ENCODE measurements around the gene XPC.
"Not testable (repeated sequence)": the region's sequence is repeated elsewhere in the genome, so short reads cannot be mapped to it uniquely, and the experiment has no call there.

XPC gene

GRCh38 chr3:14130707-14131106 lies 47.7 kb downstream of the XPC start:
- DNase-seq: no peak

DNA sequence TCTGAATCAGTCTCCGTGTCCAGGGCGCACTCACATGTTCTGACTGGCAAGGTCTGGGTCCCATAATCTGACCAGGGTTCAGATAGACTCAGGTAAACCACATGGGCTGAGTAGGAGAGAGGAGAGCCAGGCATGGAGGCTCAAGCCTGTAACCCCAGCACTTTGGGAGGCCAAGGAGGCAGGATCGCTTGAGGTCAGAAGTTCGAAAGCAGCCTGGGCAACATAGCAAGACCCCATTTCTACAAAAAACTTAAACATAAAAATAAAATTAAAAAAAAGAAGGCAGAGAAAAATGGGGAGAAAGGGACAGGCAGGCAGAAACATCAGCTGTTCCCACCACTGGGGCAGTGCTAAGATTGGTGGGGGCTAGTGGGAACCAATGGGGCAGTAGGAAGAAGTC lies 48.2 kb downstream of the XPC start:
- no peak for DNase-seq

DNA sequence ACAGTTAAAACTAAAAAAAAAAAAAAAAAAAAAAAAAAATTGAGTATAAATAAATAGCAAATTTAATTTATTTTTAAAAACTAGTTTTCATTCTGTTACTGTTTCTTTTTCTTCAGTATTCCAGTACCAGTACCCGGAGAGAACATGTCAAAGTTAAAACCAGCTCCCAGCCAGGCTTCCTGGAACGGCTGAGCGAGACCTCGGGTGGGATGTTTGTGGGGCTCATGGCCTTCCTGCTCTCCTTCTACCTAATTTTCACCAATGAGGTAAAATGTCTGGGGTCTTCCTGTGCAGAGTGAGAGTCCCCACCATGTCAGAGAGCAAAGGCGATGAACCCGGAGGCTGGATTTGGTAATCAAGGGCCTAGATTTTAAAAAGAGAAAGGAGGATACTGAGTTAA lies 49.1 kb downstream of the XPC start:
- DNase-seq: no peak

GRCh38 chr3:14128724-14129123 lies 49.7 kb downstream of the XPC start:
- DNase-seq: no peak

GRCh38 chr3:14127516-14128161 lies 50.8 kb downstream of the XPC start:
- no peak for DNase-seq

DNA sequence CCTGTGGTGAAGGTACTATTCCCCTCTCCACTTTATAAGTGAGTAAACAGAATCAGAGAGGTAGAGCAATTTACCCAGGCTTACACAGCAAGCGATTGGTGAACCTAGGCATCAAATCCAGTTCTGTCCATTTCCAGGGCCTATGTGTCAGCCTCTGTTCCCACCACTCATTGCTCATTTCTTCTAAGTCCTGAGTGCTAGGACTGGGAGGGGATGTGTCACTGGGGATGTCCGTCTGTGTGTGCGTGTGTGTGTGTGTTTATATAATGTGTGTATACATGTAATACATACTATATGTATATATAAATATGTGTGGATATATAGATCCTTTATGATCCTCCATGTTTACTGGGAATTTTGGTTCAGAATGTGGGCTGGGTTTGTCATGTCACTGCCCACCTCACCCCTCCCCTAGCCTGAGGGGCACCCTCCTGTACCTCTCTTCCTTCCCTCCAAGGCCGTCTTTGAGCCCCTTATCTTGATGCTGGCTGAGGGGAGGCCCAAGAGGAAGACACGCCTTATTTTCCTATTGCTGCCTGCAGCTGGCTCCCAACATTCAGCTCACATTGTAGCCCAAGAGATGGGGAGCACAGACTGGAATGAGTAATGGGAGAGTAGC lies 51.4 kb downstream of the XPC start:
- no peak for DNase-seq

DNA sequence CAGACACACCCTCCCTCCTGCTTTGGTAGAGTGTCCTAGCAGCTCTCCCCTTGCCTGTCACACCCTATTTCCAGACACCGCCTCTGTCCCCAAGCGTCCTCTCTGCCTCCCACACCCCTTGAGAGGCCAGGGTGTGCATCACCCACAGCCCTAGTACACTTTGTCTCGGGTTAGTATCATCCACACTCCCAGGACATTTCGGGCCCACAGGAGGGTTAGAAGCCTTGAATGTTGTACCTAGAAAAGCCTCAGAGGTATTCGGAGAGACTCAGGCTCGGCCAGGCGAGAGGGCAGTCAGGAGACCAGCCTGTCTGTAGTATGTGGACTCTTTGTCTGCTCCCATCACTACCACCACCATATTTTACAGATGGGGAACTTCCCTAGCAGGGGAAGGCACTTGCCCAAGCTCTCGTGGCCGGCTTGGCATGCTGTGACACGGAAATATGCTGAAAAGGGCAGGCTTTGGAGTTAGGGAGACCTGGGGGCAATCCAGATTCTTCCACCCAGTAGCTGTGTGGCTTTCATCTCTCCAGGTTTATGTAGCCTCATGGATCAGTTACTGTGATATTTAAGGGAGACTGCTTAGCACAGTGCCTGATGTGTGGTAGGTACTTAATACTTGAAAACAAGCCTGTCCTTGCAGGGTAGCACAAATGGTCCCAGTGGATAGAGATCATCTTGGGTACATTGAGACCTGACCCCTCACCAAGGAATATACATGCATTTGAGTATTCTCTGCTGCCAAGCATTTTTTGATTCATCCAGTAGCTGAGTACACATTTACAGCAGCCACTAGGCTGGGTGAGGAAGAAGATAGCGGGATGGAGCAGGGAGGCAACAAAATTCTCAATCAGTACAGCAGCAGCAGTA lies 52.1 kb downstream of the XPC start:
- no peak for DNase-seq

DNA sequence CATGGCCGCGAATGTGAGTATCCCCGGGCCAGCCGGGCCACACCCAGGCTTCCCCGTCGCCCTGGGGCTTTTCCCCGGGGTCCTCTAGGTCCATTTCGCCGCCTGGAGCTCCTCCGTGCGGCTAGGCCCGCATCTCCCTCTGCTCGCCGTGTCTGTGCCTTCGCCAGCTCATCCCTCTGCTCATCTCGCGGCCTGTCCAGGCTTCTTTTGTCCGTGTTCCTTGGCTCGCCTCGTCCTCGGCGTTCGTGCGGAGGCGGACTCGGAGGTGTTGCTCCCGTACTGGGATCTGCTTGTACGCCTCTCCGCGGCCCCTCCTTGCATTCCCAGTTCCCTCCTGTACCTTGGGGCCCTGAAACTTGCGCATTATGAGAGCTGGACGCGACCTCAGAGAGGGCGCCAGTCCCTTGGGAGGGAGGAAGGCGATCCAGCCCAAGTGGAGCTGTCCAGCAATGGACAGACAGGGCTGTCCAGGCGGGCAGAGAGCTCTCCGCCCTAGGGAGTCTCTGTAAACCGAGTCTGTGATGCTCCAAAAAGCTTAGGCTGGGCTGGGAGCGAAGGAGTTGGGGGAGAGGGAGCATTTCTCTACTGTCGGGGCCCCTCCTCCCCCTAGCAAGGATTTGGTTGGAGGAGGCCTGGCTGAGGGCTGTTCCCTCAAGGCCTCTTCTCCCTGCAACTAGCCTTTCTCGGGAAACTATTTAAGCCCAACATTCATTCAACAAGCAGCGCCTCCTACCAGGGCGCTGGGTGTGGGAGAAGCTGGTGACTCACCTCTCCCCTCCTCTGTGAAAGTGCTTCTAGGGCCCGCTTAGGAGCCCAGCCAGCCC lies 53.0 kb downstream of the XPC start:
- DNase-seq: peak; percentile 58

- peak; percentile 97 for DNase-seq
Observed at GRCh38 chr3:14124615-14125192, 53.7 kb downstream of the XPC start, which contains the start of the genes CHCHD4 and TMEM43. Gene CHCHD4 (minus strand): TSS chr3:14124870. CDS start chr3:14124676, 194 bp downstream. Gene TMEM43 (plus strand): TSS chr3:14125052. CDS start chr3:14125194, 142 bp downstream.

DNA sequence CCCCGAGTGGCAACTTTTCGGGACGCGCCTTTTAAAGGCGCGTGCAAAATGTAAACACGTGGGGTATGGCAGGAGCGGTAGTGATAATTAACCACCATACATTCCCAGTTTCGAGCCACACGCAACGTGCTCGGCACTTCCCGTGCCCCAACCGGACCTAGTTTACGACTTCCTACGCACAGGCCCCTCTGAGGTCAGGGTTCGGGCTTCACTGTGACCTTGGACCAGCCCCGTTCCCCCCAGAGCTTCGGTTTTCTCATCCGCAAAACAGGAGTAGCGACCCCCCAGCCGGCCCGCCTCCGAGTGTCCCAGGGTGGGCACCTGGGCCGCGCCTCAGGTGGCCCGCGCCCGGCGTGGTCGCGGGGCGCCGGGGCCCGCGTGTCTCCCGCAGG lies 54.2 kb downstream of the XPC start:
- DNase-seq: peak; percentile 39

DNA sequence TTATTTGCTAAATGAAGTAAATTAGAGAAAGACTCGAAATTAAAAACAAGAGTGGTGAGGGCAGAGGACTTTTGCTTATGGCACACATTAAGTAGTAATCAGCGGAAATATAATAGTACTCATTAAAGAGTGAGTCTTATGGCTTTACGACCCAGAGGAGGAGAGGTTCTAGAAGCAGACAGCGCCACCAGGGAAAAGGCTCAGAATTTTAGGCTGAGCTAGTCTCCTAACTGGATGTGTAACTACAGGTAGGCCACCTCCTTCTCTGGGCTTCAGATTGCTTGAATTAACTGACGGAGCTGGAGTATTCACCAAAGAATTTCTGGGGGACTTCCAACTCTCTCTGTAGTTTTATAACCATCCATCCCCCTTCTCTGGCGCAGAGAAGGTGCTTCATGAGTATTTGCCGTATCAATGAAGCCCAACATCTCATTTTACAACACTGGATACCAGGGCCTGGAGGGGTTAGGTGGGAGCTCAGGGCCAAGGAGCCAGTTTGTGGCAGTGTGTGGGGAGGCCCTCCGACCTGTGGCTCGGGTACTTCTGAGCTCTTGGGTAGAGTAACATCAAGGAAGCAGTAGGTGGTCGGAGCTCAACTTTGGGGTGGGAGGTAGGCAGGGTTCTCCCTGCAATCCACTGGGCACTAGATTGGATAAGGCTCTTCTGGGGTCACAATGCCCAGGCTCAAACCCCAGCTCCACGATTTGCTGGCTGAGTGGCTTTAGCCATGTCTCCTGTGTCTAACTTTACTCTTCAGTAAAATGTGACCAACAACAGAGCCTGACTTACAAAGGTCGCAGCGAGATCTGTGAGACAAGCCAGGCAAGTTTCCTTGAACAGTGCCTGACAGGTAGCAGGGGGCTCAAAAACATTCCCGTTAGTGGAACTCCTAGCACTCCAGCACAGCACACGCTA lies 54.8 kb downstream of the XPC start:
- no peak for DNase-seq

DNA sequence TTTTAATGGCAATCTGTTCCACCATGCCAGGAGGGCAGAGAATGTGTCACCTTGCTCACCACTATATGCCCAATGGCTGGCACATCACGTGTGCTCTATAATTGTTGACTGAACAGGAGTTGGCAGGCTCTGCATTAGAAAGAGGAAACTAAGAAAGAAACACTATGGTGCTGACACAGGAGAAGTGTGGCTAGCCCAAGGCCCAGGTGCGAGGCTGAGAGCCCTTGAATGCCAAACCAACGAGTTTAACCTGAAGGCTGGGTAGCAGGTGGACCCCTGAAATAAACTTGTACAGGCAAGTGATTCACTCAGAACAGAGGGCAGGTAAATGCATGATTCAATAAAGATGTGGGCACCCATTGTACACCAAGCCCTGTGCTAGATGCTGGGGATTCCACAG lies 56.1 kb downstream of the XPC start:
- DNase-seq: no peak

GRCh38 chr3:14121859-14122258 lies 56.5 kb downstream of the XPC start:
- no peak for DNase-seq

GRCh38 chr3:14120921-14121448 lies 57.4 kb downstream of the XPC start:
- not testable (repeated sequence) for DNase-seq

DNA sequence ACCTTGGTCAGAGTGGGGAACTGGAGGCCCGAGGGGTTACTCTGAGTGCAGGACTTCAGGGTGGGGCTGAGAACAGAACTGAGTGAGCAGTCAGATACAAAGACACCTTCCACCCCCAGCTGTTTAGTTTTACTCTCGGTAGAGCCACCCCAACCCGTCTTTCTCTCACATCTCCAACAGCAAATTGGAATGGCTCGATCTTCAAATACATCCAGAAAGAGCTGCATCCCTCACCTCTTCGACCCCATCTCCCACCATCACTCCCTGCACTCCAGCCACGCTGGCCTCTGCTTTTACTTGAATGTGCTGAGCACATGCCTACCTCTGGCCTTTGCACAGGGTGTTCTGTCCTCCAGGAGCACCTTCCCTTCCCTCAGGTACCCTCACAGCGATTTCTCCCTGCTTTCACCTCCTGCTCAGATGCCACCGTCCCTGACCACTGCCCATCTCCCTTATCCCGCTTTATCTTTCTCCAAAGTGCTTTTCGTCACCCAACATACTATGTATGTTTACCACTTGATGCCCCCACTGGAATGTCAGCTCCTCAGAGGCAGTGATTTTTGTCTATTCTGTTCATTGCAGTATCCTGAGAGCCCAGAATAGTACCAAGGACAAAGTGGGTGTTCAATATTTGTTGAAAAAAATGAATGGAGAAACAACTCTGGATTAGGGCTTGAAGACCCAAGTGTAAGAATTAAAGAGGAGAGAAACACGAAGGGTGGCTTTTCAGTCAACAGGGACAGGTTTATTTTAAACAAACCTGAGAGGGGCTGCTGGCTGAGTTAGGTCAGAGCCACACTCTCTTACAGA lies 58.1 kb downstream of the XPC start:
- no peak for DNase-seq

- no peak for DNase-seq
Observed at GRCh38 chr3:14119651-14120050, 58.8 kb downstream of the XPC start.

- no peak for DNase-seq
Observed at GRCh38 chr3:14118400-14119381, 59.7 kb downstream of the XPC start.

DNA sequence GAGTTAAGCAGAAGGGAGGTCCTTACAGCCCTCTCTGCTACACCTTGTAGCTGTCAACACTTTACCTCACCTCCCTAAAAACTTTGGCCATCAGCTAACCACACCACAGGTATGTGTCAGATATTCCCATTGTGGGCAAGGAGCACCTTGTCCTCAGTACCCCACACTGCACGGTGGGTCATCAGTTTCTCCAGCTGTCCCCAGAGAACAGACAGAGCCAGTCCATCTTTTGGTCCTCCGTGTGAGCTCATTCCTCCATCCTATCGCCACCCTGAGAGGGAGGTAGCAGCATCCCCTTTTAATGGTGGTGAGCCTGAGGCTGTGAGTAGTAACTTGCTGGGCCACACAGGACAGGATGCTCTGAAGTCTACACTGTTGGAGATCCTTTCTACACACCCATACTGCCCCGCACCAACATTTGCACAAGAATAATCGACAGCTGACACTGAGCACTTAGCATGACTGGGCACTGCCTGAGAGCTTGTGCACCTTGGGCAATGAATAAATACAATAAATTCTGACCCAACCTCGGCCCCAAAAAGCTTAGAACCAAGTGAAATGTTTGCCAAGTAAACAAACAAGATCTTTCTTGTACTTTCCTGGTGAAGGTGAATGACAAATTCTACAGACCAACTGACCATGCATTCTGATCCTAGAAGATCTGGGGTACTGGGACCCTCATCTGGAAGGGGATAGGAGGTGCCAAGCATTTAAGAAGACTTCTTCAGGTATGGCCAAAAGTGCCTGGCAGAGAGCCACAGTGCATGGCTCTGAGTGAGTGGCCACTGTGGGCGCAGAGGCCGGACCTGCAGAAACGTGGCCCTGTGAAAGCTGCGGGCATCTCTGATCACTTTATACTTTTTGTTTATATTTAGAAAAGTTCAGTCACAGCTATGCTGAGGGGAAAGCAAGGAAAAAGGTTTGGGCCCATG lies 60.7 kb downstream of the XPC start:
- DNase-seq: no peak

Measured in NCI-H146 (cell line).